Heart left ventricle (tissue), 16 donors: Measurements from ENCODE around the gene NKD1. TPM values are rescaled to one million over a fixed set of nuclear protein-coding genes. Genes with fewer than 3 reads are reported as not detected.

Experiments used
- ATAC-seq, 4 donors: fragments of 200-7000 bp; cut with Tn5 transposase; one replicate each; pipeline ENCODE4 v1.9.1; 2020 to 2022; ENCODE audit warnings: moderate library complexity in 4 of 4, mild to moderate bottlenecking in 3 of 4, moderate number of reproducible peaks in 1 of 4
- DNase-seq, 5 donors: peaks; one replicate each; pipeline ENCODE4 v3.0.0-alpha.2; 2020
- H3K27ac ChIP-seq, 12 donors: fragments of 200-600 bp; sonication (generic) in 4 of 12; one replicate each; pipeline versions ENCODE4 v1.5.0 to v1.8.0; 2016 to 2022; ENCODE audit warnings: mild to moderate bottlenecking in 2 of 12
- H3K27me3 ChIP-seq, 9 donors: fragments of 200-600 bp; sonication (generic) in 2 of 9; one replicate each; pipeline versions ENCODE4 v1.5.1 to v1.8.0; 2016 to 2022; ENCODE audit warnings: mild to moderate bottlenecking in 3 of 9
- H3K36me3 ChIP-seq, 9 donors: fragments of 200-600 bp; sonication (generic) in 2 of 9; one replicate each; pipeline versions ENCODE4 v1.5.0 to v1.8.0; 2018 to 2022; ENCODE audit warnings: mild to moderate bottlenecking in 2 of 9
- H3K4me1 ChIP-seq, 12 donors: fragments of 200-600 bp; sonication (generic) in 4 of 12; one replicate each; pipeline versions ENCODE4 v1.5.0 to v1.8.0; 2016 to 2022; ENCODE audit warnings: mild to moderate bottlenecking in 3 of 12
- H3K4me3 ChIP-seq, 12 donors: fragments of 200-600 bp; sonication (generic) in 4 of 12; one replicate each; pipeline versions ENCODE4 v1.5.0 to v1.8.0; 2017 to 2022; ENCODE audit warnings: mild to moderate bottlenecking in 9 of 12, moderate library complexity in 4 of 12
- H3K9me3 ChIP-seq, 12 donors: fragments of 200-600 bp; sonication (generic) in 4 of 12; one replicate each; pipeline versions ENCODE4 v1.5.0 to v1.8.0; 2016 to 2022; ENCODE audit warnings: mild to moderate bottlenecking in 1 of 12
- CTCF ChIP-seq, 12 donors: fragments of 200-600 bp; sonication (generic) in 4 of 12; IDR thresholded peaks; one replicate each; pipeline versions ENCODE4 v1.5.0 to v1.8.0; 2018 to 2022; ENCODE audit warnings: antibody characterized with exemption in 12 of 12, mild to moderate bottlenecking in 5 of 12
- POLR2A ChIP-seq, 2 donors: fragments of 450-650 bp; IDR thresholded peaks; one replicate each; pipeline ENCODE4 v1.6.1; 2017; ENCODE audit warnings: antibody characterized with exemption in 2 of 2, mild to moderate bottlenecking in 2 of 2, moderate library complexity in 2 of 2
- WGBS, 4 donors: extraction: QIAGEN DNeasy Blood & Tissue Kit in 2 of 4; methylation state at CpG; one replicate each; pipeline versions ENCODE4 v1.1.5 to v1.1.7; 2013 to 2018; 5-methylcytosine and 5-hydroxymethylcytosine counted together
- intact Hi-C, 10 donors: fragments of 100-400 bp; cut with DNase I; formaldehyde crosslinking; loops; one replicate each; pipeline versions ENCODE4 v1.11.1 to v1.14.2; 2022
- polyA plus RNA-seq, 2 donors: library from polyadenylated mRNA; stranded (reverse); fragments of 200-250 nt; gene quantifications; one replicate each; pipeline ENCODE4 v1.2.3, GENCODE V29; 2013
- total RNA-seq, 9 donors: library from RNA; depleted of rRNA in 2 of 9; stranded (reverse); fragments of >200 nt in 2 of 9; fragmentation: NEBNext Ultra II Directional in 3 of 9; extraction: Animal tissue kit (Norgen Biotek cat#: 25700) in 3 of 9; gene quantifications; one replicate each; pipeline versions ENCODE4 v1.1.0 to v1.2.4, GENCODE V29; 2016 to 2023
- donor health status: ischemic (EF 13 %, LVEDD 7.1; RV severe dilation, severe dysfunction).
- donor health status: healthy with polysubstance abuse.
- donor health status: DM: no; HTN: yes; CAD: no.
- donor health status: DM: no; HTN: no; CAD: no.
- donor health status: ischemic (EF 25% LVEDD 6.9; RV normal size, moderate dysfunction).
- donor health status: ischemic (EF 25% LVEDD 5.7; RV mildly dilated, moderate dysfunction).
- donor health status: healthy.
- donor health status: DM: yes; HTN: yes; CAD: no.
- donor health status: ischemic (EF 35%, LVEDD 5.7; RV mildly dilated, moderate dysfunction).
- donor health status: nonischemic (EF 11% LVEDD 7.7; RV severe dilation, severe dysfunction).
- donor health status: DM: yes; HTN: yes; CAD: no.
- donor health status: PGD.
- donor health status: ischemic (EF 29% LVEDD 5.4; RV normal size, mild dysfunction).
- donor health status: nonischemic (EF 23%, LVEDD 6.1; RV moderate dilation, normal function).

NKD1 gene
- total and polyA plus RNA-seq, 11 donors, result 0.05 to 1.0 (median 0.26) TPM

- intact Hi-C loops, result no loop called here
- WGBS, 4 donors, result 80 to 91% (median 85%) methylated on average over 8 of the region's 8 CpGs
These were observed 32.1 kb downstream of the NKD1 start for GRCh38 chr16:50580180-50580798.

GRCh38 chr16:50581845-50582244, 33.6 kb downstream of the NKD1 start:
- TF ChIP-seq POLR2A (IDR thresholded peaks at IDR 0.05) (no peak), CTCF (IDR thresholded peaks at IDR 0.05) (no peak)

More at GRCh38 chr16:50580180-50580798, 32.1 kb downstream of the NKD1 start:
- Histone ChIP-seq H3K27me3 (no peaks in the 10 kb centered on the region), H3K4me3 (no peak overlapping the region), H3K27ac (no peak overlapping the region), H3K4me1 (peaks cover 0 to 27% (median 0%) of the 10 kb centered on the region in 12 donors), H3K36me3 (no peaks in the 10 kb centered on the region), H3K9me3 (no peaks in the 10 kb centered on the region)
- ATAC-seq (no peak), DNase-seq (peak in 1 of 5 donors; percentile 33)
- TF ChIP-seq POLR2A (IDR thresholded peaks at IDR 0.05) (no peak), CTCF (IDR thresholded peaks at IDR 0.05) (no peak)

GRCh38 chr16:50583211-50583610, 35.0 kb downstream of the NKD1 start:
- H3K4me1 ChIP-seq, result peaks cover 0 to 27% (median 0%) of the 10 kb centered on the region in 12 donors
- H3K36me3 ChIP-seq, result no peaks in the 10 kb centered on the region
- H3K27me3 ChIP-seq, result no peaks in the 10 kb centered on the region
- H3K4me3 ChIP-seq, result no peak overlapping the region
- peak in 1 of 5 donors; percentile 32 for DNase-seq
- intact Hi-C loops, result no loop called here
- H3K27ac ChIP-seq, result no peak overlapping the region
- no peaks in the 10 kb centered on the region for H3K9me3 ChIP-seq
- WGBS, 4 donors, result 82 to 93% (median 89%) methylated on average over 3 of the region's 3 CpGs
- no peak for ATAC-seq
- TF ChIP-seq CTCF (IDR thresholded peaks at IDR 0.05) (no peak), POLR2A (IDR thresholded peaks at IDR 0.05) (no peak)

More at GRCh38 chr16:50581845-50582244, 33.6 kb downstream of the NKD1 start:
- intact Hi-C loops, result no loop called here
- ATAC-seq (no peak), DNase-seq (peak in 1 of 5 donors; percentile 8)
- WGBS, 4 donors, result 74 to 94% (median 89%) methylated on average over 4 of the region's 4 CpGs
- Histone ChIP-seq H3K4me3 (no peak overlapping the region), H3K36me3 (no peaks in the 10 kb centered on the region), H3K4me1 (peaks cover 0 to 27% (median 0%) of the 10 kb centered on the region in 12 donors), H3K27me3 (no peaks in the 10 kb centered on the region), H3K27ac (no peak overlapping the region), H3K9me3 (no peaks in the 10 kb centered on the region)

- ATAC-seq (no peak), DNase-seq (peak in 1 of 5 donors; percentile 32)
- Histone ChIP-seq H3K4me3 (no peak overlapping the region), H3K27ac (peak overlapping the region in 2 of 12 donors; percentile 23 to 79), H3K9me3 (no peaks in the 10 kb centered on the region), H3K4me1 (peaks cover 0 to 27% (median 0%) of the 10 kb centered on the region in 12 donors), H3K36me3 (no peaks in the 10 kb centered on the region), H3K27me3 (no peaks in the 10 kb centered on the region)
- TF ChIP-seq POLR2A (IDR thresholded peaks at IDR 0.05), result no peak
- no peak for TF ChIP-seq CTCF (IDR thresholded peaks at IDR 0.05)
- intact Hi-C loops, result no loop called here
- WGBS, 4 donors, result 51 to 60% (median 56%) methylated on average over 6 of the region's 6 CpGs
These were observed 36.0 kb downstream of the NKD1 start for GRCh38 chr16:50584033-50584722.
